CD4-positive, alpha-beta T cell (primary cell): ENCODE results near the gene PDGFA. TPM values are rescaled to one million over a fixed set of nuclear protein-coding genes. Genes with fewer than 3 reads are reported as not detected.

Experiments used
- ATAC-seq: fragments of 200-7000 bp; cut with Tn5 transposase; one replicate; pipeline ENCODE4 v1.10.0; 2022; ENCODE audit warnings: mild to moderate bottlenecking; ENCODE audit not compliant: poor library complexity
- CTCF ChIA-PET: fragments of 350-600 bp; sonication (Branson Sonifier 250); formaldehyde crosslinking; loops from one replicate; lab custom pipeline; 2021; ENCODE audit warnings: antibody characterized with exemption, inconsistent platforms; lab: Charles Lee
- POLR2A ChIA-PET: fragments of 350-600 bp; sonication (Branson Sonifier 250); formaldehyde crosslinking; loops from one replicate; lab custom pipeline; 2021; ENCODE audit warnings: antibody characterized with exemption, inconsistent platforms; lab: Charles Lee
- DNase-seq, 14 experiments: peaks; one replicate each; pipeline ENCODE4 v3.0.0-alpha.2; 2013 to 2020; ENCODE audit warnings: mixed read lengths in 2 of 14
- H3K27ac ChIP-seq, 2 donors: one replicate each; pipeline versions ENCODE4 v1.5.1 to v1.7.0; 2013; ENCODE audit warnings: low read length in 2 of 2, low read depth in 1 of 2, mild to moderate bottlenecking in 1 of 2
- H3K27me3 ChIP-seq, 2 experiments: 1 replicate in 1 of 2; 2 replicates in 1 of 2; pipeline versions ENCODE4 v1.6.1 to v1.7.0; 2013; ENCODE audit warnings: low read length in 2 of 2, control low read depth in 1 of 2, mild to moderate bottlenecking in 1 of 2, moderate library complexity in 1 of 2; ENCODE audit not compliant: insufficient read depth in 2 of 2, control insufficient read depth in 1 of 2
- H3K36me3 ChIP-seq: one replicate; pipeline ENCODE4 v1.6.1; 2013; ENCODE audit warnings: low read length, control low read depth; ENCODE audit not compliant: insufficient read depth
- H3K4me1 ChIP-seq: one replicate; pipeline ENCODE4 v1.6.1; 2013; ENCODE audit warnings: low read length, control low read depth; ENCODE audit not compliant: insufficient read depth
- H3K4me3 ChIP-seq: one replicate; pipeline ENCODE4 v1.5.1; 2013; ENCODE audit warnings: mild to moderate bottlenecking, low read length, moderate library complexity
- H3K9me3 ChIP-seq, 2 experiments: 1 replicate in 1 of 2; 2 replicates in 1 of 2; pipeline versions ENCODE4 v1.6.1 to v1.7.0; 2013; ENCODE audit warnings: low read length in 2 of 2, mild to moderate bottlenecking in 2 of 2, control low read depth in 1 of 2, moderate library complexity in 1 of 2; ENCODE audit not compliant: control insufficient read depth in 1 of 2, insufficient read depth in 1 of 2
- H3K27ac Mint-ChIP-seq: one replicate; pipeline ENCODE4 v1.8.0; 2020; ENCODE audit warnings: mixed read lengths
- H3K27me3 Mint-ChIP-seq: one replicate; pipeline ENCODE4 v1.8.0; 2021; ENCODE audit warnings: mixed read lengths
- H3K36me3 Mint-ChIP-seq: one replicate; pipeline ENCODE4 v1.8.0; 2021; ENCODE audit warnings: low read depth, mixed read lengths
- H3K4me1 Mint-ChIP-seq: one replicate; pipeline ENCODE4 v1.8.0; 2021; ENCODE audit warnings: low read depth, mixed read lengths
- H3K4me3 Mint-ChIP-seq: one replicate; pipeline ENCODE4 v1.8.0; 2020; ENCODE audit warnings: mild to moderate bottlenecking, mixed read lengths
- H3K9me3 Mint-ChIP-seq: one replicate; pipeline ENCODE4 v1.8.0; 2020; ENCODE audit warnings: mixed read lengths
- CTCF ChIP-seq: fragments of 200-600 bp; IDR thresholded peaks from one replicate; pipeline ENCODE4 v1.8.0; 2022; ENCODE audit warnings: antibody characterized with exemption, mild to moderate bottlenecking
- intact Hi-C, 2 experiments: fragments of 100-400 bp; cut with DNase I in 1 of 2; cut with micrococcal nuclease in 1 of 2; formaldehyde crosslinking; loops; one replicate each; pipeline versions ENCODE4 v1.15.1 to v1.9.0; 2023 to 2025; cut with DNase I, micrococcal nuclease
- total RNA-seq, 174 experiments: library from RNA in 2 of 174; stranded (reverse) in 2 of 174; gene quantifications; one replicate each; pipeline ENCODE4 v1.2.3 and lab custom pipeline; 2021 to 2026

PDGFA gene
- total RNA-seq, 2 experiments from 2014 or later = 0.55 to 0.70 TPM

- ATAC-seq = no peak
- no peaks in the 10 kb centered on the region for H3K9me3 Mint-ChIP-seq
- peaks cover 0 to 12% of the 10 kb centered on the region in 2 experiments for H3K9me3 ChIP-seq
- intact Hi-C loops = no loop called here
- H3K27me3 ChIP-seq = peaks cover 0 to 5% of the 10 kb centered on the region in 2 experiments
- CTCF ChIA-PET = no interaction called here
- peaks cover 9% of the 10 kb centered on the region for H3K27me3 Mint-ChIP-seq
- no peaks in the 10 kb centered on the region for H3K36me3 ChIP-seq
- POLR2A ChIA-PET = no interaction called here
- no peak for DNase-seq
- no peaks in the 10 kb centered on the region for H3K4me1 Mint-ChIP-seq
- H3K4me3 Mint-ChIP-seq = no peak overlapping the region
- no peak for TF ChIP-seq CTCF
- H3K4me3 ChIP-seq = no peak overlapping the region
- no peaks in the 10 kb centered on the region for H3K4me1 ChIP-seq
- no peak overlapping the region for H3K27ac Mint-ChIP-seq
- no peaks in the 10 kb centered on the region for H3K36me3 Mint-ChIP-seq
- no peak overlapping the region for H3K27ac ChIP-seq
These were observed 13.6 kb upstream of the PDGFA start for GRCh38 chr7:533266-533665.

- Mint-ChIP-seq H3K4me3 (no peak overlapping the region), H3K4me1 (no peaks in the 10 kb centered on the region), H3K27ac (no peak overlapping the region), H3K36me3 (no peaks in the 10 kb centered on the region), H3K9me3 (no peaks in the 10 kb centered on the region), H3K27me3 (peaks cover 9% of the 10 kb centered on the region)
- Histone ChIP-seq H3K36me3 (no peaks in the 10 kb centered on the region), H3K4me1 (no peaks in the 10 kb centered on the region), H3K27me3 (peaks cover 0 to 5% of the 10 kb centered on the region in 2 experiments), H3K9me3 (peaks cover 0 to 12% of the 10 kb centered on the region in 2 experiments), H3K27ac (no peak overlapping the region), H3K4me3 (no peak overlapping the region)
- DNase-seq (no peak), ATAC-seq (no peak)
- intact Hi-C loops = no loop called here
- POLR2A ChIA-PET = no interaction called here
- CTCF ChIA-PET = no interaction called here
- TF ChIP-seq CTCF = no peak
These were observed 12.9 kb upstream of the PDGFA start for GRCh38 chr7:532379-533143.

GRCh38 chr7:531777-532176 lies 12.1 kb upstream of the PDGFA start:
- H3K27me3 ChIP-seq = peaks cover 0 to 5% of the 10 kb centered on the region in 2 experiments
- no peak overlapping the region for H3K4me3 ChIP-seq
- ChIA-PET CTCF (no interaction called here), POLR2A (no interaction called here)
- Mint-ChIP-seq H3K9me3 (no peaks in the 10 kb centered on the region), H3K4me3 (no peak overlapping the region), H3K27me3 (peaks cover 9% of the 10 kb centered on the region), H3K27ac (no peak overlapping the region), H3K4me1 (no peaks in the 10 kb centered on the region), H3K36me3 (no peaks in the 10 kb centered on the region)
- TF ChIP-seq CTCF = no peak
- no peak overlapping the region for H3K27ac ChIP-seq
- peaks cover 0 to 10% of the 10 kb centered on the region in 2 experiments for H3K9me3 ChIP-seq
- DNase-seq (no peak), ATAC-seq (no peak)
- no peaks in the 10 kb centered on the region for H3K36me3 ChIP-seq
- no peaks in the 10 kb centered on the region for H3K4me1 ChIP-seq
- intact Hi-C loops = no loop called here
